BE2C (cell line): ENCODE measurements around the gene HSPA1L.

ENCODE experiments used
- DNase-seq: peaks from one replicate; pipeline ENCODE4 v3.0.0-alpha.2; 2020
- H3K27me3 ChIP-seq: fragments of 250-450 bp; sonication (Bioruptor Pico); 2 replicates; pipeline ENCODE4 v1.5.1; 2020; ENCODE audit warnings: mild to moderate bottlenecking
- H3K36me3 ChIP-seq: fragments of 250-450 bp; sonication (Bioruptor Pico); 2 replicates; pipeline ENCODE4 v1.5.1; 2020; ENCODE audit warnings: mild to moderate bottlenecking
- H3K4me1 ChIP-seq: fragments of 250-450 bp; sonication (Bioruptor Pico); 2 replicates; pipeline ENCODE4 v1.5.1; 2020
- H3K4me3 ChIP-seq: 2 replicates; pipeline ENCODE4 v1.5.1; 2011; ENCODE audit warnings: low read depth, low read length
- H3K9me3 ChIP-seq: fragments of 250-450 bp; sonication (Bioruptor Pico); 2 replicates; pipeline ENCODE4 v1.5.1; 2020
- CTCF ChIP-seq: IDR thresholded peaks from 2 replicates; pipeline ENCODE4 v1.5.1; 2012; ENCODE audit warnings: mild to moderate bottlenecking, low read depth, low read length

Gene HSPA1L

GRCh38 chr6:31771992-31772358 lies 43.1 kb downstream of the HSPA1L start:
- TF ChIP-seq CTCF: no peak
- Histone ChIP-seq H3K4me3 (no peak overlapping the region), H3K36me3 (no peaks in the 10 kb centered on the region), H3K4me1 (peaks cover 3% of the 10 kb centered on the region), H3K9me3 (no peaks in the 10 kb centered on the region), H3K27me3 (no peaks in the 10 kb centered on the region)
- DNase-seq: no peak

GRCh38 chr6:31770860-31771259 lies 44.2 kb downstream of the HSPA1L start:
- Histone ChIP-seq H3K27me3 (no peaks in the 10 kb centered on the region), H3K36me3 (no peaks in the 10 kb centered on the region), H3K4me3 (no peak overlapping the region), H3K9me3 (no peaks in the 10 kb centered on the region), H3K4me1 (no peaks in the 10 kb centered on the region)
- DNase-seq: no peak
- no peak for TF ChIP-seq CTCF

- peak; percentile 82 for TF ChIP-seq CTCF
- no peaks in the 10 kb centered on the region for H3K9me3 ChIP-seq
- DNase-seq: peak; percentile 72
- H3K27me3 ChIP-seq: no peaks in the 10 kb centered on the region
- no peaks in the 10 kb centered on the region for H3K36me3 ChIP-seq
- no peak overlapping the region for H3K4me3 ChIP-seq
- H3K4me1 ChIP-seq: no peaks in the 10 kb centered on the region
Measured at GRCh38 chr6:31769684-31770371, 45.3 kb downstream of the HSPA1L start.

DNA sequence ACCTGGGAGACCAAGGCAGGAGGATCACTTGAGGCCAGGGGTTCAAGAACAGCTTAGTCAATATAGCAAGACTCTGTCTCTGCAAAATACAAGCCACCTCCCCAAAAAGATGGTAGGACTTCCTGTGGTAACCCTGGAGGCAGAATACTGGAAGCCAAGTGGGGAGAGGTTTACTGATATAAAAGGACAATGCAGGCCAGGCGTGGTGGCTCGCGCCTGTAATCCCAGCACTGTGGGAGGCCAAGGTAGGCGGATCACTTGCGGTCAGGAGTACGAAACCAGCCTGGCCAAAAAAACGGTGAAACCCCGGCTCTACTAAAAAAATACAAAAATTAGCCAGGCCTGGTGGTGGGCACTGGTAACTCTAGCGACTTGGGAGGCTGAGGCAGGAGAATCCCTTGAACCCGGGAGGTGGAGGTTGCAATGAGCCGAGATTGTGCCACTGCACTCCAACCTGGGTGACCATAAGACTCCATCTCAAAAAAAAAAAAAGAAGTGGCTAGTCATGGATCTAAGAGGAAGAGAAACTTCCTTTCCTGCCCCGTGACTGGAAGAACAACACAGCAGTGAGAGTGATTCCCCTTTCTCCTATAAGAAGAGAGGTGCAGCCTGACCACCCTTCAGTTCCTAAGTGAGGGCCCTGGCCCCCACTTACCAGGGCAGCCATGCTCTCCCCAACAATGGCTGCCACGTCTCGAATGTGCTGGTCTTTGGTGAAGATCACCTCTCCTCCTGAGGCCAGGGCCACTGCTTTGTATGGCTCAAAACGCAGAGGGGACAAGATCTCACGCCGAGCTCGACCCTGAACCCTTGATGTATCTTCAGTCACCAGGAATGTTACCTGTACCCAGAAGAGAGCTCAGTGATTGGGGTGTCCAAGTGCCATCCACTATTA lies 46.5 kb downstream of the HSPA1L start:
- Histone ChIP-seq H3K4me3 (no peak overlapping the region), H3K27me3 (no peaks in the 10 kb centered on the region), H3K9me3 (no peaks in the 10 kb centered on the region), H3K4me1 (no peaks in the 10 kb centered on the region), H3K36me3 (no peaks in the 10 kb centered on the region)
- TF ChIP-seq CTCF: no peak
- DNase-seq: no peak

GRCh38 chr6:31767096-31767645 lies 47.9 kb downstream of the HSPA1L start:
- Histone ChIP-seq H3K9me3 (no peaks in the 10 kb centered on the region), H3K4me1 (no peaks in the 10 kb centered on the region), H3K27me3 (no peaks in the 10 kb centered on the region), H3K4me3 (no peak overlapping the region), H3K36me3 (no peaks in the 10 kb centered on the region)
- no peak for DNase-seq
- TF ChIP-seq CTCF: no peak
